SK-N-SH treated with all-trans-retinoic acid at 6 μM for 48 hours (cell line): Measurements from ENCODE around the gene TAF15.

Source experiments
- ARNTL ChIP-seq: fragments of 450-650 bp; formaldehyde crosslinking; IDR thresholded peaks from 2 replicates; pipeline ENCODE4 v1.5.0; 2020; ENCODE audit warnings: low read depth, mild to moderate bottlenecking, moderate library complexity, borderline replicate concordance
- CSDC2 ChIP-seq: fragments of 250-450 bp; sonication (Bioruptor Pico); IDR thresholded peaks from 2 replicates; pipeline ENCODE4 v1.5.0; 2020; ENCODE audit warnings: mild to moderate bottlenecking, moderate library complexity
- PATZ1 ChIP-seq: fragments of 250-450 bp; sonication (Bioruptor Pico); IDR thresholded peaks from 2 replicates; pipeline ENCODE4 v1.8.0; 2020; ENCODE audit warnings: mild to moderate bottlenecking, moderate library complexity, borderline replicate concordance

GRCh38 chr17:35765756-35766488 lies 43.4 kb upstream of the TAF15 start:
- TF ChIP-seq CSDC2 (CRISPR knock-in tag): no peak
- TF ChIP-seq PATZ1: no peak
- no peak for TF ChIP-seq ARNTL (CRISPR knock-in tag)
